Measurements from ENCODE around the gene PTPRN2.
"Not testable (repeated sequence)": the region's sequence is repeated elsewhere in the genome, so short reads cannot be mapped to it uniquely, and the experiment has no call there.

PTPRN2 gene

GRCh38 chr7:158301207-158301606 lies 286.4 kb downstream of the PTPRN2 start:
- no peak for DNase-seq (ENCODE audit: low spot score)

- DNase-seq (ENCODE audit: low spot score): no peak
Measured at GRCh38 chr7:158300427-158300826, 287.2 kb downstream of the PTPRN2 start.

- DNase-seq (ENCODE audit: low spot score): no peak
Measured at GRCh38 chr7:158299607-158300006, 288.0 kb downstream of the PTPRN2 start.

GRCh38 chr7:158296798-158297104 lies 290.9 kb downstream of the PTPRN2 start:
- no peak for DNase-seq (ENCODE audit: low spot score)

- no peak for DNase-seq (ENCODE audit: low spot score)
Measured at GRCh38 chr7:158295966-158296797, 291.4 kb downstream of the PTPRN2 start.

- not testable (repeated sequence) for DNase-seq (ENCODE audit: low spot score)
Measured at GRCh38 chr7:158294468-158295215, 293.0 kb downstream of the PTPRN2 start.

- no peak for DNase-seq (ENCODE audit: low spot score)
Measured at GRCh38 chr7:158292948-158293347, 294.7 kb downstream of the PTPRN2 start.

GRCh38 chr7:158291998-158292397 lies 295.6 kb downstream of the PTPRN2 start:
- no peak for DNase-seq (ENCODE audit: low spot score)

- no peak for DNase-seq (ENCODE audit: low spot score)
Measured at GRCh38 chr7:158289761-158290523, 297.7 kb downstream of the PTPRN2 start.

GRCh38 chr7:158289231-158289630 lies 298.4 kb downstream of the PTPRN2 start:
- DNase-seq (ENCODE audit: low spot score): no peak

- DNase-seq (ENCODE audit: low spot score): no peak
Measured at GRCh38 chr7:158286210-158286609, 301.4 kb downstream of the PTPRN2 start.

- no peak for DNase-seq (ENCODE audit: low spot score)
Measured at GRCh38 chr7:158285383-158285770, 302.2 kb downstream of the PTPRN2 start.

GRCh38 chr7:158284617-158285382 lies 302.8 kb downstream of the PTPRN2 start:
- no peak for DNase-seq (ENCODE audit: low spot score)

GRCh38 chr7:158284121-158284520 lies 303.5 kb downstream of the PTPRN2 start:
- no peak for DNase-seq (ENCODE audit: low spot score)

- no peak for DNase-seq (ENCODE audit: low spot score)
Measured at GRCh38 chr7:158283016-158283974, 304.3 kb downstream of the PTPRN2 start.

GRCh38 chr7:158282461-158283001 lies 305.1 kb downstream of the PTPRN2 start:
- no peak for DNase-seq (ENCODE audit: low spot score)

GRCh38 chr7:158281441-158281840 lies 306.2 kb downstream of the PTPRN2 start:
- no peak for DNase-seq (ENCODE audit: low spot score)

- DNase-seq (ENCODE audit: low spot score): no peak
Measured at GRCh38 chr7:158280448-158281144, 307.0 kb downstream of the PTPRN2 start.

GRCh38 chr7:158279539-158280447 lies 307.8 kb downstream of the PTPRN2 start:
- DNase-seq (ENCODE audit: low spot score): no peak

Data from LoVo (cell line).